Immature natural killer cell (primary cell): ENCODE data around the gene KAT5. TPM values are rescaled to one million over a fixed set of nuclear protein-coding genes. Genes with fewer than 3 reads are reported as not detected.
"Not testable (repeated sequence)": the region's sequence is repeated elsewhere in the genome, so short reads cannot be mapped to it uniquely, and the experiment has no call there.

Experiments
- DNase-seq, 3 donors: peaks; one replicate each; pipeline ENCODE4 v3.0.0; 2022; ENCODE audit warnings: mixed read lengths in 1 of 3
- H3K27ac Mint-ChIP-seq, 6 donors: one replicate each; pipeline ENCODE4 v1.8.0; 2020; ENCODE audit warnings: mixed read lengths in 6 of 6, mild to moderate bottlenecking in 5 of 6, inconsistent platforms in 4 of 6, moderate library complexity in 3 of 6
- H3K27me3 Mint-ChIP-seq, 3 donors: one replicate each; pipeline ENCODE4 v1.8.0; 2020 to 2021; ENCODE audit warnings: low read depth in 3 of 3, mild to moderate bottlenecking in 3 of 3, mixed read lengths in 3 of 3, moderate library complexity in 3 of 3, inconsistent platforms in 1 of 3
- H3K36me3 Mint-ChIP-seq, 3 donors: one replicate each; pipeline ENCODE4 v1.8.0; 2020; ENCODE audit warnings: mixed read lengths in 3 of 3, inconsistent platforms in 2 of 3, mild to moderate bottlenecking in 2 of 3
- H3K4me1 Mint-ChIP-seq, 2 donors: one replicate each; pipeline ENCODE4 v1.8.0; 2020; ENCODE audit warnings: inconsistent platforms in 2 of 2, mild to moderate bottlenecking in 2 of 2, mixed read lengths in 2 of 2, moderate library complexity in 1 of 2
- H3K4me3 Mint-ChIP-seq, 5 donors: one replicate each; pipeline ENCODE4 v1.8.0; 2020; ENCODE audit warnings: mild to moderate bottlenecking in 5 of 5, mixed read lengths in 5 of 5, inconsistent platforms in 3 of 5, moderate library complexity in 3 of 5
- H3K9me3 Mint-ChIP-seq, 6 donors: one replicate each; pipeline ENCODE4 v1.8.0; 2020; ENCODE audit warnings: mild to moderate bottlenecking in 6 of 6, mixed read lengths in 6 of 6, inconsistent platforms in 4 of 6, moderate library complexity in 3 of 6
- polyA plus RNA-seq, 3 donors: library from polyadenylated mRNA; unstranded; fragments of 300-500 nt; fragmentation: Illumina TruSeq; gene quantifications; one replicate each; pipeline ENCODE4 v1.2.3, GENCODE V29; 2021

Gene KAT5
- polyA plus RNA-seq, 3 donors from 2014 or later = 41.8 to 49.4 (median 47.7) TPM

GRCh38 chr11:65736810-65737209 lies 24.8 kb downstream of the KAT5 start:
- Mint-ChIP-seq H3K36me3 (peaks cover 0 to 3% (median 0%) of the 10 kb centered on the region in 3 donors), H3K27me3 (peaks cover 1 to 23% (median 10%) of the 10 kb centered on the region in 3 donors), H3K4me1 (no peaks in the 10 kb centered on the region), H3K27ac (no peak overlapping the region), H3K4me3 (no peak overlapping the region), H3K9me3 (no peaks in the 10 kb centered on the region)
- DNase-seq = no peak

GRCh38 chr11:65739022-65739421 lies 27.0 kb downstream of the KAT5 start:
- H3K36me3 Mint-ChIP-seq = peaks cover 0 to 3% (median 0%) of the 10 kb centered on the region in 3 donors
- DNase-seq = no peak
- no peaks in the 10 kb centered on the region for H3K9me3 Mint-ChIP-seq
- no peak overlapping the region for H3K4me3 Mint-ChIP-seq
- peaks cover 0 to 16% (median 6%) of the 10 kb centered on the region in 3 donors for H3K27me3 Mint-ChIP-seq
- no peak overlapping the region for H3K27ac Mint-ChIP-seq
- H3K4me1 Mint-ChIP-seq = no peaks in the 10 kb centered on the region

- no peak overlapping the region for H3K4me3 Mint-ChIP-seq
These were observed 29.1 kb downstream of the KAT5 start for GRCh38 chr11:65741185-65741584.

GRCh38 chr11:65742353-65742752 lies 30.3 kb downstream of the KAT5 start:
- H3K36me3 Mint-ChIP-seq = peaks cover 0 to 3% (median 0%) of the 10 kb centered on the region in 3 donors
- no peak for DNase-seq
- no peak overlapping the region for H3K4me3 Mint-ChIP-seq
- H3K9me3 Mint-ChIP-seq = no peaks in the 10 kb centered on the region
- H3K27me3 Mint-ChIP-seq = peaks cover 0 to 8% (median 2%) of the 10 kb centered on the region in 3 donors
- H3K4me1 Mint-ChIP-seq = no peaks in the 10 kb centered on the region
- no peak overlapping the region for H3K27ac Mint-ChIP-seq

More at GRCh38 chr11:65741185-65741584, 29.1 kb downstream of the KAT5 start:
- Mint-ChIP-seq H3K27ac (no peak overlapping the region), H3K4me1 (no peaks in the 10 kb centered on the region), H3K27me3 (peaks cover 0 to 8% (median 7%) of the 10 kb centered on the region in 3 donors), H3K36me3 (peaks cover 0 to 3% (median 0%) of the 10 kb centered on the region in 3 donors), H3K9me3 (no peaks in the 10 kb centered on the region)
- no peak for DNase-seq

GRCh38 chr11:65743681-65744025 lies 31.6 kb downstream of the KAT5 start:
- H3K4me3 Mint-ChIP-seq = no peak overlapping the region
- DNase-seq = no peak
- peaks cover 0 to 3% (median 0%) of the 10 kb centered on the region in 3 donors for H3K36me3 Mint-ChIP-seq
- peaks cover 0 to 5% (median 2%) of the 10 kb centered on the region in 3 donors for H3K27me3 Mint-ChIP-seq
- H3K27ac Mint-ChIP-seq = no peak overlapping the region
- H3K9me3 Mint-ChIP-seq = no peaks in the 10 kb centered on the region
- H3K4me1 Mint-ChIP-seq = no peaks in the 10 kb centered on the region

- Mint-ChIP-seq H3K27ac (no peak overlapping the region), H3K9me3 (no peaks in the 10 kb centered on the region), H3K4me3 (no peak overlapping the region)
These were observed 32.1 kb downstream of the KAT5 start for GRCh38 chr11:65744026-65744698.

GRCh38 chr11:65744699-65745042 lies 32.6 kb downstream of the KAT5 start:
- Mint-ChIP-seq H3K36me3 (peaks cover 0 to 3% (median 0%) of the 10 kb centered on the region in 3 donors), H3K4me3 (no peak overlapping the region), H3K27me3 (peaks cover 1 to 4% (median 1%) of the 10 kb centered on the region in 3 donors), H3K9me3 (no peaks in the 10 kb centered on the region), H3K4me1 (no peaks in the 10 kb centered on the region), H3K27ac (no peak overlapping the region)
- no peak for DNase-seq

More at GRCh38 chr11:65744026-65744698, 32.1 kb downstream of the KAT5 start:
- Mint-ChIP-seq H3K36me3 (peaks cover 0 to 3% (median 0%) of the 10 kb centered on the region in 3 donors), H3K27me3 (peaks cover 0 to 2% (median 1%) of the 10 kb centered on the region in 3 donors), H3K4me1 (no peaks in the 10 kb centered on the region)
- DNase-seq = no peak

- DNase-seq = no peak
- no peaks in the 10 kb centered on the region for H3K9me3 Mint-ChIP-seq
- H3K27me3 Mint-ChIP-seq = peaks cover 1 to 4% (median 1%) of the 10 kb centered on the region in 3 donors
- H3K27ac Mint-ChIP-seq = no peak overlapping the region
- H3K4me3 Mint-ChIP-seq = no peak overlapping the region
- no peaks in the 10 kb centered on the region for H3K4me1 Mint-ChIP-seq
- peaks cover 0 to 3% (median 0%) of the 10 kb centered on the region in 3 donors for H3K36me3 Mint-ChIP-seq
These were observed 33.0 kb downstream of the KAT5 start for GRCh38 chr11:65745049-65745448.

GRCh38 chr11:65762169-65762568 lies 50.1 kb downstream of the KAT5 start:
- not testable (repeated sequence) for DNase-seq, H3K27me3 Mint-ChIP-seq, H3K9me3 Mint-ChIP-seq, H3K36me3 Mint-ChIP-seq, H3K27ac Mint-ChIP-seq, H3K4me3 Mint-ChIP-seq, H3K4me1 Mint-ChIP-seq

- not testable (repeated sequence) for H3K4me3 Mint-ChIP-seq
These were observed 50.8 kb downstream of the KAT5 start for GRCh38 chr11:65762816-65763215.

GRCh38 chr11:65764434-65764833 lies 52.4 kb downstream of the KAT5 start:
- Mint-ChIP-seq H3K27ac (no peak overlapping the region), H3K36me3 (no peaks in the 10 kb centered on the region), H3K9me3 (no peaks in the 10 kb centered on the region), H3K27me3 (peaks cover 0 to 5% (median 3%) of the 10 kb centered on the region in 3 donors), H3K4me1 (peaks cover 0 to under 1% of the 10 kb centered on the region in 2 donors), H3K4me3 (no peak overlapping the region)
- no peak for DNase-seq

More at GRCh38 chr11:65762816-65763215, 50.8 kb downstream of the KAT5 start:
- H3K27ac Mint-ChIP-seq, H3K9me3 Mint-ChIP-seq, H3K4me1 Mint-ChIP-seq, H3K36me3 Mint-ChIP-seq, DNase-seq, H3K27me3 Mint-ChIP-seq: not testable (repeated sequence)

GRCh38 chr11:65766535-65766934 lies 54.5 kb downstream of the KAT5 start:
- Mint-ChIP-seq H3K4me3 (no peak overlapping the region), H3K9me3 (no peaks in the 10 kb centered on the region), H3K27me3 (peaks cover 0 to 3% (median 3%) of the 10 kb centered on the region in 3 donors), H3K4me1 (peaks cover 3 to 6% of the 10 kb centered on the region in 2 donors), H3K36me3 (no peaks in the 10 kb centered on the region), H3K27ac (no peak overlapping the region)
- DNase-seq = no peak

- Mint-ChIP-seq H3K36me3 (no peaks in the 10 kb centered on the region), H3K27ac (no peak overlapping the region), H3K4me3 (no peak overlapping the region), H3K4me1 (peaks cover 3 to 6% of the 10 kb centered on the region in 2 donors), H3K27me3 (peaks cover 0 to 3% (median 3%) of the 10 kb centered on the region in 3 donors), H3K9me3 (no peaks in the 10 kb centered on the region)
- no peak for DNase-seq
These were observed 55.4 kb downstream of the KAT5 start for GRCh38 chr11:65767406-65767805.

GRCh38 chr11:65767806-65768205 lies 55.8 kb downstream of the KAT5 start:
- not testable (repeated sequence) for H3K36me3 Mint-ChIP-seq, H3K27ac Mint-ChIP-seq, H3K9me3 Mint-ChIP-seq, H3K27me3 Mint-ChIP-seq, H3K4me1 Mint-ChIP-seq, H3K4me3 Mint-ChIP-seq, DNase-seq
